HT1080 (cell line): ENCODE measurements around the gene TSNAXIP1. TPM values are rescaled to one million over a fixed set of nuclear protein-coding genes. Genes with fewer than 3 reads are reported as not detected.
A peak's percentile ranks its signal among the peaks of the same experiment; 100 is the strongest.

Experiments
- DNase-seq: peaks from one replicate; pipeline ENCODE4 v3.0.0-alpha.2; 2015; ENCODE audit warnings: low read depth
- total RNA-seq: library from RNA; depleted of rRNA; stranded (reverse); fragments of >200 nt; shearing (Covaris generic); gene quantifications from 2 replicates; pipeline ENCODE4 v1.2.3, GENCODE V29; 2014

Gene TSNAXIP1
- total RNA-seq, 1 experiment from 2014 or later = 0.18 TPM

DNA sequence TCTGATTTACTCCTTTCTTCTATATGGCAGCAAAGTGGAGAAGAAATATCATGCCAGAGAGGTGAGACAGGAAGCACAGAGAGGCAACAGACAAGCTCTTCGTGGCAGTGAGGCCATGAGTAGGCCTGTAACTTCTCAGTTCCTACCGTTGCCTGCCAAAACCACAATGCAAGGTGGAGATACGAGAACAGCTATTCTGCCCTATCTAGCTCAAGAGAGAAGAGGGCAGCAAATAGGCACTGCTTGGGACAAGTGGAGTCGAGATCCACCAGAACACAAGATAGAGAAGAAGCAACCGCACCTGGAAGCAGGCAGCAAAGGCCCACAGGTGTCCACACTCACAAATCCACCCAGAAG lies 25.1 kb upstream of the TSNAXIP1 start:
- DNase-seq = no peak

DNA sequence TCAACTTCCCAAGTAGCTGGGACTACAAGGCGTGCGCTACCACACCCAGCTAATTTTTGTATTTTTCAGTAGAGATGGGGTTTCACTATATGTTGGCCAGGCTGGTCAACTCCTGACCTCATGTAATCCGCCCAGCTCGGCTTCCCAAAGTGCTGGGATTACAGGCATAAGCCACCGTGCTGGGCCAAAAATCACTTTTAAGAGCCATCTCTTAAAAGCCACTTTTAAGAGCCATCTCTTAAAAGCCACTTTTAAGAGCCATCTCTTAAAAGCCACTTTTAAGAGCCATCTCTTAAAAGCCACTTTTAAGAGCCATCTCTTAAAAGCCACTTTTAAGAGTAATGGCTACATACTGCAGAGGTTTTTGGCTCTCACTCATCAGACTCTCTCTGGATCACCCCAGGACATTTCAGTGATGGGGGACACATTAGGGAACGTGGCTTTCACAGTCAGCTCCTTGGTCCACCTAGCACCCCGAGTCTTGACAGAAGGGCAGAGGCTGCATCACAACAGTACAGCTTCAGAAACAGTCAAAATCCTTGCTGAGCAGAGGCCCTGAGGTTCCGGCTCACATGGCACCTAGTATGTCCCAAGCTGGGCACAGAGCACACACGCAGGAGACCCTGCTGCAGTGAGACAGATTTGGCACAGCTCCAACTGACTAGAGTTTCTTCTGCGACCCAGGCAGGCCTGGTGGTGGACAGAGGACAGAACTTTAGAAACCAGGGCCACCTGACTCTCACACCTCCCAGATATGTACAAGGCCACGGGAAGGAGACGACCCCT lies 23.9 kb upstream of the TSNAXIP1 start:
- no peak for DNase-seq

DNA sequence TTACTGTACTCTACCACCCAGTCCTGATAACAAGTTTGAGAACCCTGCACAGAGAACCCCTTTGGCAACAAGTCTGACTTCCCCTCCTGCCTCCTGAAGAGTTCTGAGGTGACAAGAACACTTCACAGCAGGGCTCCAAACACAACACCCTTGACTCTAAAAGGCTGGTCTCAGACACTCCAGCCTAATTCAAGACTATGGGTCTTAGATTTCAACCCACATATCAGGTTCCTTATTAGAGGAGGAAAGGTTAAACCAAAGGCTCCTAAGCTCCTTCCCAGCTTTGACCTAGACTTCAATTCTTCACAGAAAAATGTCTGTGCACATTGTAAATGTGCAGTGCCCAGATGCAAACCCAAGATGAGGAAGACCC lies 23.4 kb upstream of the TSNAXIP1 start:
- DNase-seq = no peak

DNA sequence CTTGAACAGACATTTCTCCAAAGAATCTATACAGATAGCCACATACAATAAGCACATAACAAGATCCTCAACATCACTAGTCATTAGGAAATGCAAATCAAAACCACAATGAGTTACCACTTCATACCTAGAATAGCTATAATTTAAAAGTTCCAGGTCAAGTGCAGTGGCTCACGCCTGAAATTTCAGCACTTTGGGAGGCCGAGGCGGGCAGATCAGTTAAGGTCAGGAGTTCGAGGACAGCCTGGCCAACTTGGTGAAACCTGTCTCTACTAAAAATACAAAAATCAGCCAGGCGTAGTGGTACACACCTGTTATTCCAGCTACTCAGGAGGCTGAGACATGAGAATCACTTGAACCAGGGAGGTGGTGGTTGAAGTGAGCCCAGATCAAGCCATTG lies 20.2 kb upstream of the TSNAXIP1 start:
- DNase-seq = no peak

DNA sequence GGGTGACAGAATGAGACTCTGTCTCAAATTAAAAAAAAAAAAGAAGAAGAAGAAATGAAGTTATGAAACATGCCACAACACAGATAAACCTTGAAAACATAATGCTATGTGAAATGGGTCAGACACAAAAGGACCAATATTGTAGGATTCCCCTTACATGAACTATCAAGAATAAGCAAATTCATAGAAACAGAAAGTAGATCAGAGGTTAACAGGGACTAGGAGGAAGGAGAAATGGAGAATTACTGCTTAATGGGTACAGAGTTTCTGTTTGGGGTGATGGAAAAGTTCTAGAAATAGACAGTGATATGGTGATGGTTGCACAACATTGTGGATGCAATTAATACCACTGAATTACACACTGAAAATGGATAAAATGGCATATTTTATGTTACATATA lies 16.6 kb upstream of the TSNAXIP1 start:
- DNase-seq = no peak

DNA sequence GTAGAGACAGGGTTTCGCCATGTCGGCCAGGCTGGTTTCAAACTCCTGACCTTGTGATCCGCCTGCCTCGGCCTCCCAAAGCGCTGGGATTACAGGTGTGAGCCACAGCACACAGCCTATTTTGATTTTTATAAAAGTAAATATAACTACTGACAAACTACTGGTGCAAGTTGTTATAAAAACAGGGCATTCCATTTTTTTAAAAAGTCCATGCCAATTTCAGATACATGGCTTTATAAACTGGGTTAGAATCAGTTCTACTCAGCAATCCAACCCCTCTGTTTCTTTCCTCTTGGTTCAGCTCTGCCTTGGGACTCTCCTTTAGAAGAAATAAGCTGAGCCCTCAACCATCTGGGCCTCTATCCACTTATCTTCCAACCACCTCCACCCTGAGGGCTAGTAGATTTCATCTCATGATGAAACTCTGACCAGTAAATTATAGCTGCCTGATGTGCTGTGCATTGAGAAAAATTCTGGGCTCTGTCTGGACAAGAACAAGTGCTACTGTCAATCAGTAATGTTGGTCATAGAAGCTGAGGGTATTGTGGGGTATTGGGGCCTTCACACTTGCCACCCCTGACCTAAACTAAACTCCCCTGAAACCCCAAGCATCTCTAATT lies 10.5 kb upstream of the TSNAXIP1 start:
- no peak for DNase-seq

DNA sequence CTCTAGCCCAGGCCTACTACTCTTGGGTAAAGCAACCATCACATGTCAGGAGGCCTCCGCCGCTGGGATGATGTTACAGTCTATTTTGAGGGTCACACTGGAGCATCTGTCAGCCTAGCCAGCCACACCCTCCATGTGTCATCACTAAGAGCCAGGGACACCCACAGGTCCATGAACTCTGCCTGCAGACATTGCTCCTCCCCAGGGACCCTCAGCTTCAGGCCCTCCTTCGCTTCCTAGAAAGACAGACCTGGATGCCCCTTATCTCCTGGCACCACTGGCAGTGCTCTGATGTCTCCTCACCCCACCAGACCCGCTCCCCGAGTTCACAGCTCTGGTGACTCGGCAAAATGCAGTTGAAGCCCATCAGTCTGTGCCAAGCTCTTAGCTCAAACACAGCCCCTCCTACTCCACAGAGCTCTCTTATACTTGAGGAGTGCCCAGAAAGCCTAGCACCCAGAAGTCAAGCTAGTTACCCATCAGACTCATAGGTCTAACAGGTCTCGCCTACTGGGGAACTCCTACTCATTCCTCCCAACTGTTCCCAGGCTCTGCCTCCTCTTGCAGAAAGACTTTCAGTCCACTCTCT lies 6.3 kb upstream of the TSNAXIP1 start:
- no peak for DNase-seq

DNA sequence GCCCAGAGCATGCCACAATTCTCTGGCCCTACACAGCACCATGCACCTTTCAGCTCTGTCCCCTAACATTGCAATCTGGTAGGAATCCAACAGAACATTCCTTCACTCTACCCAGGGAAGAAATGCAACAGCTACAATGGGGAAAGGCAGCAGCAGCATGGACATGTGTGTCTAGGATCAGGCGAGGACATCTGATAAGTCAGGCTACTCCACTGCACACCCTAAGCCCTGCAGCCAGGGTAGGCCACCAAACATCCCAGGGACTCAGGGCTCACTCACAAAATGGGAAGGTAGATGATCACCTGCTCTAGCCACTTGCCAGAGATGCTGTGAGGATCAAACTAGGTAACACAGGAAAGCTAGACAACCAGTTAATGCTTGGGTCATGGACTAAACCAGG lies 5.4 kb upstream of the TSNAXIP1 start:
- DNase-seq = no peak

DNA sequence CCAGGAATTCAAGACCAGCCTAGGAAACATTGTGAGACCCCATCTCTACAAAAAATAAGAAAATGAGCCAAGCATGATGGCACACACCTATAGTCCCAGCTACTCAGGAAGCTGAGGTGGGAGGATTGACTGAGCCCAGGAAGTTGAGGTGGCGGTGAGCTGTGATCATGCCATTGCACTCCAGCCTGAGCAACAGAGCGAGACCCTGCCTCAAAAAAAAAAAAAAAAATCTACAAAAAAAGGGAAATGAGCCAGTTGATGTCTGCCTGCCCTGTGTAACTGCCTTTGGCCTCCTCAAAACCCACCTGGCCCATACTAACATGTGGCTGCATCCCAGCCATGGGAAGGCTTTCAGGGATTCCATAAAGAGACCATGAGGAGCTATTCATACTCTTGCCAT lies 4.8 kb upstream of the TSNAXIP1 start:
- DNase-seq = no peak

DNA sequence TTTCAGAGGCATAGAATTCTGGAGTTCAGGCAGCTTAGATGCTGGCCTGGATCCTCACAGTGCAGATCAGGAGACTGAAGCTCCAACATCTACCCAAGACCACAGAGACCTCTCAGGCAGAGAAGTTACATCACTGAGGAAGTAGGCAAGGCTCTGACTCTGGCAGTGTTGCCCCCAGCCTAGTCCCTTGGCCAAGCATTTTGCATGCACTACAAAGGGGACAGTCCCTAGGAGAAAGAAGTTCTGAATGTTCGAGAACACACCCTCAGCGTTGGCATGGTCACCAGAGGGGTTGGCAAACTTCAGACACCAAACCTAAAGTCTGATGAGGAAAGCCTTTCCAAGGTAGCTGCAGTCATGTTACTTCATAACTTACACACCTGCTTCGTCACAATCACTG lies 2.8 kb upstream of the TSNAXIP1 start:
- no peak for DNase-seq

DNA sequence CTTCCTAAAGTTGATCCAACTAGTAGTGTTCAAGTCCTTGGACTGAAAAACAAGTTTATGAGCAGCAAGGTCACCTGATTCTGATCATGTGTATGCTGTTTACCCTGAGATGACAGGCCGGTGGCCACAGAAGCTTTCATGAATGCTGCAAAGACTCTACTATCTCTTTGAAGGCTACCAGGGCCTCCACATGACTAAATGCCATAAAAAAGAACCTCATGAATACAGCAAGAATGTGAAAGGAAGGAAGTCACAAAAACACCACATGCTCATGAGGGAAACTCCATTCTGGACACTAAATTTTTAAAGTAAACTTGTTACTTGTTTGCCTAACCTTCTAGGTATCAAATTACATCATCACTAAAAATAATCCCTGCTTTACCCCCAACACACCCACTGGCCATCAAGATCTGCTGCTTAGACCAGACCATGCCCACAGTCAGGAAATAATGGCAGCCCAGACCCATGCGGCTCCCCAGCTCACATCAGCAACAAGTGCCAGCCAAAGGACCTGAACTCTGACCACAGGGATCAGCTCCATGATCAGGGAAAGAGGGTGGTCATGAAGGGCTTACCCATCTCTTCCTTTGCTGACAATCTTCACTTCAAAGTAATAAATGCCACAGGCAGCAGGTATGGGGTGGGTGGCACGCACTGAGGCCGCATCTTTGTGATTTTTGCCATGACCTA lies 1.7 kb upstream of the TSNAXIP1 start:
- DNase-seq = no peak

DNA sequence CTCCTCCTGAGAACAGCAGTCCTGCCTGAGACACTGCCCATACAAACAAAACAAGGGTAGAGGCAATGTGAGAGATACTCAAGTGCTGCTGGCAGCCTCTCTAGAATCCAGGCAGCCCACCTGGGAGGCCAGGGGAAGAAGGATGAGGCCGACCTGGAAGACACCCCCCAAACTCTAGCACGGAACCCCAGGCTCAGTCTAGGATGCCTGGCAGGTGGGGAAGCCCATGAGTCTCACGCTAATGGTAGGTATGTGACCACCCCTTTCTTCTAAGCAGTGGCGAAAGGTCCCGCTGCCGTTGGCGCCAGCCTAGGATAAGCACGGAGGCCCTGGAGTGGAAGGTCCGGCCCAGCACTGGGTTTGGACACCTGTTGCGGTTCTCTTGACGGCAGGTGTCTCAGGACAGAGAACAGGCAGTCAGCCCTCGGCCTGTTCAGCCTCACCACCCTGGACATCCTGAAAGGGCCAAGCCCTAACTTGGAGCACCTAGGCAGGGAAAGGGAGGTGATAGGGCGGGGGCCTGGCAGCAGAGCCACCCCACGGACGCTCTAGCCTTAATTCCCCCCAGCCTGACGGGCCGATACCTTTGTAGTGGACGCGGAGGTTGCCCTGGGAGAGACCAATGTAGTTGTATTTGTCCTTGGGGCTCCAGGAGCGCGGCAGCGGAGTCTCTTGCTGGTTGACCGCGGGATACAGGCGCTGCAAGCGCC lies 816 bp upstream of the TSNAXIP1 start:
- DNase-seq = no peak

DNA sequence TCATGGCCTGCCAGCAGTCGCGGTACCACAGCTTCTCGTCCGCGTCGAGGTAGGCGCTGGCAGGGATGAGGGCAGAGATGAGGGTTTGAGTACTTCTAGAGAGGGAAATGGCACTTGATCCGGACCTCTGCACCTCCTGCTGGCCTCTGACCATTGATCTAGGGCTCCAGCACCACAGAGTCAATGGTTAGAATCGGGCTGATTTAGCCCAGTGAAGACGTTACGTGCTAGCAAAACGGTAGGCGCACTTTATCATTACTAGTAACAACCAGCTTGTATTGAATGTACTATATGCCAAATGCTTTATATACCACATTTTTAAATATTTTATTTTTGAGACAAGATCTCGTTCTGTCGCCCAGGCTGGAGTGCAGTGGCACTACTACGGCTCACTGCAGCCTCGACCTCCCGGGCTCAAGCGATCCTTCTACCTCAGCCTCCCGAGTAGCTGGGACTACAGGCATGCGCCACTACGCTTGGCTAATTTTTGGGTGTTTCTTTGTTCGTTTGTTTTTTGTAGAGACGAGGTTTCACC lies 526 bp downstream of the TSNAXIP1 start:
- DNase-seq = no peak

DNA sequence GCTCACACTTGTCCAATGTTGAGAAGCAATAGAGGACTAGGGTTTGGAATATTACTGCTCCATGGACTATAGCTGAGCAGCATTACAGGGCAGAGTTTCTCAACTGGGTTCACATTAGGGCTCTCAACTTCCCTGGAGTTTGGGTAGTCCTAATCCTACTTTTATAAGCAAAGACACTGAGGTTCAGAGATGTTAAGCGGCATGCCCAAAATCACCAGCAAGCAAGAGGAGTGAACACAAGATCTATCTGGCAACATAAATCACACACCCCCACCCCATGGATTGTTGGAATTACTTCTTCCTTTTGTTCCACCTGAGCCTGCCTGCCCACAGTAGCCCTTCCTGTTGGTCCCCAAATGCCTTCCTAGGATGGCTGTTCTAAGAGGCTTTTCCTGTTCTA lies 5.2 kb downstream of the TSNAXIP1 start:
- no peak for DNase-seq

DNA sequence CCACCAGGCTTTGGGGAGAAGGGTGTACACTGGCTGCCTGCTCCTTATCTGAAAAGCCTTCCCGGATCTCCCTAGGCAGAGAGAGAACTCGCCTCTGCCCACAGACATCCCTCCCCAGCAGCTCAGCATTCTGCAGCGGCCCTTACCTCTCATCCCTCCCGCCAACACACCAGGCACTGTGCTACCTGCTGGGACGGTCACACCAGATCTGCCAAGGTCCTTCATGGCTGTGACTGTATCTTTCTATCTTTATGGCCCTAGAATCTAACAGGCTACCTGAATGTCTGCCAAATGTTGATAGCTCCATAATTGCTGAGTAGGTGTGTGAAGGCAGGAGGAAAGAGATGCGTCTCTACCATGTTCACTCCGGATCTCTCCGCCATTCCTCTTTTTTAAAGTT lies 7.9 kb downstream of the TSNAXIP1 start:
- no peak for DNase-seq

DNA sequence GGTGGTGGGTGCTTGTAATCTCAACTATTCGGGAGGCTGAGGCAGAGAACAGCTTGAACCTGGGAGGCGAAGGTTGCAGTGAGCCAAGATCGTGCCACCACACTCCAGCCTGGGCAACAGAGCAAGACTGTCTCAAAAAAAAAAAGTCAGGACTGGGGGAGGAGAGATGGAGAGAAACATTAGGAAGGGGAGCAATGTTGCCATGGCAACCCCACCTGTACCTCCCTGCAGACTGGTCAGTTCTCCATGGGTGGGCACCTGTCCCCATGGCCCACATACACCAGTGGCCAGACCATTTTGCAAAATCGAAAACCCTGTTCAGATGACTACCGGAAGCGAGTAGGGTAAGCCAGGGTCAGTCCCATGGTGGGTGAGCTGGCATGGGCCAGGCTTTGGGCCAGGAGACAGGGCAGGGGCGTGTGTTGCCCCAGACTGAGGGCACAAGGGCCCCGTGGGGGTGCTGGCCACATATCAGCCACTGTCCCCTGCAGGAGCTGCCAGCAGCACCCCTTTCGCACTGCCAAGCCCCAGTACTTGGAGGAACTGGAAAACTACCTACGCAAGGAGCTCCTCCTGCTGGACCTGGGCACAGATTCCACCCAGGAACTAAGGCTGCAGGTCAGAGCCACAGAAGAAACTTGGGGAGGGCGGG lies 14.0 kb downstream of the TSNAXIP1 start:
- DNase-seq = no peak

DNA sequence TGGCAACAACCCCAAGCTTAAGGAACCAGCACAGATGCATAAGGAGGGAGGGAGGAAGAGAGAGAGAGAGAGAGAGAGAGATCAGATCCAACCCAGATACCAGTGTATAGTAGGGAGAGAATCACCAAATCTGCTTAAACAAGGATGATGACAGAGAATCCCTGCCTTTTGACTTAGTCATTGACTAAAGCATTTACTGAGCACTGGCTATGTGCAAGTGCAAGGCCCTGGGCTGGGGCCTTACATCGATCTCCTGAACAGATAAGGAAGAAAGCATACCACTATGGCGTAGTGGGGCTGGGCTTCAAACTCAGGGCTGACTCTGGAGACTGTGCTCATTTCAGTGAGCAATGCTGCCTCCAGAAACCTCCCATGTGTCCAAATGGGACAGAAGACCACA lies 15.8 kb downstream of the TSNAXIP1 start:
- no peak for DNase-seq

DNA sequence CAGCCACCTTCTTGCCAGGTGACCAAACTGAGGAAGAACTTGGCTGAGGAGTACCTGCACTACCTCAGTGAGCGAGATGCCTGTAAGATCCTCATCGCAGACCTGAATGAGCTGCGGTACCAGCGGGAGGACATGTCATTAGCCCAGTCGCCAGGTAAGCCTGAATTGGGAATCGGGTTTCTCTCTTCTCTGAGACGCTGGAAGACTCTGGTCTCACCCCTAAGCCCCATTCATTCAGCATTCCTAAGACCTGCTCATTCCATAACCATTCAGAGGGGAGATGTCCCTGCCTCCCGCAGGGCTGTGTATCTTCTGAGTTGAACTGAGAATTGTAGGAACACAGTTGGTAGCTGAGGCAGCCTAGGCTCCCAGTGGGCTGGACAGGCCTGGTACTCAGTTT lies 18.4 kb downstream of the TSNAXIP1 start:
- no peak for DNase-seq

DNA sequence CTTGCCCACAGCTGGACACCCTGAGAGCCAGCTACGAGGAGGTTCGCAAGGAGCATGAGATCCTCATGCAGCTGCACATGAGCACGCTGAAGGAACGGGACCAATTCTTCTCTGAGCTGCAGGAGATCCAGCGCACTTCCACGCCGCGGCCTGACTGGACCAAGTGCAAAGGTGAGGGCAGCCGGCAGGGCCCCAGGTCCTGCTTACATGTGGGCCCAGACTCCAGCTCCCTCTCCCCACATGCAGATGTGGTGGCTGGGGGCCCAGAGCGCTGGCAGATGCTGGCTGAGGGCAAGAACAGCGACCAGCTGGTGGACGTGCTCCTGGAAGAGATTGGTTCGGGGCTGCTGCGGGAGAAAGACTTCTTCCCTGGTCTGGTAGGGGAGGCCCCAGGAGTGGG lies 19.2 kb downstream of the TSNAXIP1 start:
- DNase-seq = no peak

DNA sequence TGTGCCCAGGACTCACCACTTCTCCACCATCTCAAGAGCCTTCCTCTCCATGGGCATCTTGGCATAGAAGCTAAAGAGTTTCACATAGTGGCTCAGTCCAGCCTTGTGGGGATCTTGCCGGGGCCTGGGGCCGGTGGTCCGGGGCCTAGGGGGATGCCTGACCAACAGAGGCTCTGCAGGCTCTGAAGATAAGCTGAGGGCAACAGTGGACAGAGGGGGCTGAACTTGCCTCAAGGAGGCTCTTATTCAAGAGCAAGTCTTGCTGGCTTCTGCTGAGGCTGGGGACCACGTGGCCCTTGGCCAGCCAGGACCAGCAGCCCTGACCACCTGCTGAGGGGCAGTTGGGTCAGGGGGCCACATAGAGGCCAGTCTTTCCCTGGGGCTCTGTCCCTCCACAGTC lies 22.0 kb downstream of the TSNAXIP1 start:
- DNase-seq = no peak

DNA sequence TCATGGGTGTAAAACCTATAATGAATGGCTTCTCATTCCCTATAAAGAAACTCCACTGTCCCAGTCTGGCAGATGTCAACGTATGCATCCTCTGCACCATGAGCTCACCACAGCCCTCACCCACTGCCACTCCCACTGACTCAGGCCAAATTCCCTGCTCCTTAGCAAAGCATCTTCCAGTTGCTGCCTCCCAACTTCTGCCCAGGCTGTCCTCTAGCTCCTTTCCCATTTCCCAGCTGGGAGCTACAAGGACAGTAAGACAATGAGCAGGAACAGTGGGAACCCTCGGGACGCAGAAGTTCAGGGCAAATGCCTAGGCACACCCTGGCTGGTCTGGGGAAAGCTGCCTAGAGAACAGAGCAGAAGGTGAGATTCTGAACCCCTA lies 26.3 kb downstream of the TSNAXIP1 start:
- peak; percentile 64 for DNase-seq
